NCI-H2196 (cell line): ENCODE measurements around the gene TMEM200B.
A peak's percentile ranks its signal among the peaks of the same experiment; 100 is the strongest.
"Not testable (repeated sequence)": the region's sequence is repeated elsewhere in the genome, so short reads cannot be mapped to it uniquely, and the experiment has no call there.

Experiments
- DNase-seq: peaks from one replicate; lab custom pipeline; 2025; ENCODE audit not compliant: unreplicated experiment; lab: John Stamatoyannopoulos, UW

TMEM200B gene

GRCh38 chr1:29123887-29124365 is at the start of gene TMEM200B:
TSS of gene TMEM200B (minus strand) at chr1:29123903. CDS start at chr1:29121828, 2,075 bp downstream.
- no peak for DNase-seq

- no peak for DNase-seq
Measured at GRCh38 chr1:29172415-29172939, 48.8 kb upstream of the TMEM200B start.

- no peak for DNase-seq
Measured at GRCh38 chr1:29171521-29171920, 47.8 kb upstream of the TMEM200B start.

DNA sequence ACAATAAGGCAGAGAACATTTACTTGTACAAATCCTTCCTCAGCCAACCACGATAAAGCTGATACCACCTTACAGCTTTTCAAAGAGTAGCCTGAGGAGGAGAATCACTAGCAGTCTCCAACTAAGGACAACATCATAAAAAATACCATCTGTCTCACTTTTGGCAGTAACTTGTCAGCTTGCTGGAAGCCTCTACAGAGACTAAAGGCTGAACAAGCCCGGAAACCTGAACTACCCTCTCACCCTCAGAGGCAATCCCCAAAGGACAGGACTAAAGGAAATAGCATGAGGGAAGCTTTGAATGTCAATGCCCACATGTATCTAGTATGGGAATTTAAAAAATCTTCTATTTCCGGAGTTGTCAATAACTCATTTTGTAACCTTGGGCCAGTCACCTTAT is 47.4 kb upstream of the TMEM200B start:
- peak; percentile 9 for DNase-seq

- no peak for DNase-seq
Measured at GRCh38 chr1:29169976-29170375, 46.3 kb upstream of the TMEM200B start.

DNA sequence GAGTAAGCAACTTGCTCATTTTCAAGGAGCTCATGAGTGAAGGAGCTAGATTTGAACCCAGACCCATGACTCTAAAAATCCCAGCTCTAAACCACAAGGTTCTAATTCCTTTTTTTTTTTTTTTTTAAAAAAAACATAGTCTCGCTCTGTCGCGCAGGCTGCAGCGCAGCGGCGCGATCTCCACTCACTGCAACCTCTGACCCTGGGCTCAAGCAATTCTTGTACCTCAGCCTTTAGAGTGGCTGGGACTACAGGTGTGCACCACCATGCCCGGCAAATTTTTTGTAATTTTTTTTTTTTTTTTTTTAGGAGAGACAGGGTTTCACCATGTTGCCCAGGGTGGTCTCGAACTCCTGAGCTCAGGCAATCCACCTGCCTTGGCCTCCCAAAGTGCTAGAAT is 44.2 kb upstream of the TMEM200B start:
- no peak for DNase-seq

DNA sequence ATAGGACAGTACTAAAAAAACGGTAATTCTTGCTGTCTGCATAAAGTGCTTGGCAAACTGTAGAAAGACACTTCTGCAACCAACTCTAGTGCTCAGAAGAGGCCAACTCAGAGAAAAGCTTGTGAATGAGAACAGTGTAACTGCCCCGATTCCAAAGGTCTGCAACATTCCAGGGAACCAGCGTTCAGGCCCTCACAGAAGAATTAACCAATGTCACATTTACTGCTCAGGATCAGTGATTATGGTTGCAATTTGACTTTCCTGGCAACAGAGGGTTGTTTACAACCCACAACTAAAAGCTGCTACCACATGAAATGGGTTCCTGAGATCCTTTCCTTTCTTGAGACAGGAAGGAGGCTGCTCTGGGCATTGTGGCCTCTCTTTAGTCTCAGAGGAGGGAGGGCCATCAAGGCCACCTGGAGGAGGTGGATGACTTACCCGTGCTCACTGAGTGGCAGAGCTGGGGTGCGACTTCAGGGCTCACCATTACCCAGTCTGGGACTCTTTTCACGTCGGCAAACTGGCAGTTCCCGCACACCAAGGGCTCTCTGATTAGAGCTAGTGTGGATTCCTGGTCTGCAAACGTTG is 42.7 kb upstream of the TMEM200B start:
- no peak for DNase-seq

GRCh38 chr1:29164588-29164987 is 40.9 kb upstream of the TMEM200B start:
- DNase-seq = no peak

DNA sequence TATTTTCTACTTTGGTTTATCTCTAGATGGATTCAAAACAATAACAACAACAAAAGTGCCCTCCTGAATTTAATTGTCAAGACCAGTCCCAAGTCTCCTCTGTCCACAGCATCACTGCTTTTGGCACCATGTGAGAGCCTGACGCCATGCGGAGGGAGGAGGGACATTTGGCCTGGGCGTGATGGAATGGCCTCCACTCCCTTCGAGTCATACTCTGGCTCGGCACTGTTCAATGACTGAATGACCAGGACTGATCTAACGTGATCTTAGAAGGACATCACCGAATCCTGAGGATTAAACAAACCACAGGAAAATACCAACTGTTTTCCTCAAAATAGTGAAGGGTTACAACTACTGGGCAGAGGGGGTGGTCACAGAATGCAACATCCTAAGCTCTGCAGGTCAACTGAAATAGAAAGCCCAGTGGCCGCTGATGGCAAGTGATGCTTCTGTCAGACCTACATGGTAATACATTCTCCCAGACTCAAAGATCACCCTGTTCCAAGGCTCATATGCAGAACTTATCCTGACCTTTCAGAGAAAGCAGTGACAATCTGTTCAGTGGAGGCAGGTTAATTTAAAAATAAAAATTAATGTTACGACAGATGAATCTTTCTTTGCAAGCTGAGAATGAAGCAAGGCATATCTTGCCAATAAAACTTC is 38.9 kb upstream of the TMEM200B start:
- no peak for DNase-seq

DNA sequence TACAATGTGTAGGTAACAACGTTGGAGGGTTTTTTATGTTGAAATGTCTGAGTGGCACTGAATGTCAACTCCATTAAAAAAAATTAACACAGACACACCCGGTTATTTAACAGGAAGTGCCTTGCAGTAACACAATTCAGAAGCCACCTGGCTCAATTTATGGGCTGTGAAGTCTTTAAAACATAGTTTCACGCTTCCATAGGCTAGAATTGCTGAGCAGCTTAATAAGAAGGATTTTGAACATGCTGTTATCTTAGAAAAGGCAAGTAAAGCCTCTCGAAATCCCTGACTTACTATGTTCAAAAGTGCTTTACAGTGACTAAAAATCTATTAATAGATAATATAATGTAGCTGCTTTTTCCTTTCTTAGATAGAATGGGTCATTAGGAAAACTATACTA is 38.3 kb upstream of the TMEM200B start:
- DNase-seq = no peak

DNA sequence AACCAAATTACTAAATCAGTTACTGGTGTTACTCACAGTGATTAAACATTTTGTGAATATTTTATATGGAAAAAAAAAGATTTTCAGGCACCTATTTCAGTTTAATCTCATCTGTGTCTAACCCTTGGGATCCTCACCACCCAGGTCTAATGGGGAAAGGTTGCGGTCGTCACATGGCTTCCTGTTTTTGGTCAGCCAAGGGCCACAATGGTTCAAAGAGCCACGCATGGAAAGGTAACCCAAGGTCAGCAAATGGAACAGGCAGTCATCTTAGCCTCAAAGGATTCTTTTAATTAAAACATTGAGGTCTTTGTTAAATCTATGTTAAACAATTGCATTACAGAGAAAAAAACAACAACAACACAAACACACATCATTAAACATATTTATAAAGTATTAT is 36.1 kb upstream of the TMEM200B start:
- DNase-seq = no peak

GRCh38 chr1:29157269-29157601 is 33.5 kb upstream of the TMEM200B start:
- DNase-seq = no peak

DNA sequence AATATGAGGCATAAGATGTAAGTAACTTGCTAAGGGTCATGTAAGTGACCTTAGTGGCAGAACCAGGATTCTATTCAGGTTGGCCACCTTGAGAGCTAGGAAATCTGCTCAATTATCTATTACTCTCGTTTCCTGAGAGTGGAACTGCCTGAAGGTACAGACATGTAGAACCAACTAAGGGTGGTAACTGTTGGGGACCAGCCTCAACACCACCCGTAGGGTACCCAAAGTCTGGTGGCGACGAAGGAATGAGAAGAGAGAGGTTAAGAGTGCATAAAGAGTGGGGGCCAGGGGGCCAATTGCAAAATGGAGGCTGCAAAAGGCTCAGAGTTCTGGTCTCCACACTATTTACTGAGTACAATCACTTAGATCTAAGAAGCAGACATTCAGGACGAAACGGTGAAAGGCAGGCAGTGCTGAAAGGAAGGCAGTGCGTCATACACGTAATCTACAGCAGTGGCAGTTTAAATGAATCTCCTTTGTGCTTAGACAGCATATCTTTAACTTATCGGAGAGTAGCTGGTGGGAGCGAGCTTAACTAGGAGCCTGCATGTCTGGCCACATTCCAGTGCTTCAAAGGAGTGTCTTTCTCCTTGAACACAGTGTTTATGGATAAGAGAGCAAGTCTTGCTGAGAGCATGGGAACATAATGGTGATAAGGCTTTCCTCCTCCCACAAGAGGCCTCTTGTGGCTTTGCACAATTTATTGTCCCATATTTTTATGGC is 33.0 kb upstream of the TMEM200B start:
- no peak for DNase-seq

DNA sequence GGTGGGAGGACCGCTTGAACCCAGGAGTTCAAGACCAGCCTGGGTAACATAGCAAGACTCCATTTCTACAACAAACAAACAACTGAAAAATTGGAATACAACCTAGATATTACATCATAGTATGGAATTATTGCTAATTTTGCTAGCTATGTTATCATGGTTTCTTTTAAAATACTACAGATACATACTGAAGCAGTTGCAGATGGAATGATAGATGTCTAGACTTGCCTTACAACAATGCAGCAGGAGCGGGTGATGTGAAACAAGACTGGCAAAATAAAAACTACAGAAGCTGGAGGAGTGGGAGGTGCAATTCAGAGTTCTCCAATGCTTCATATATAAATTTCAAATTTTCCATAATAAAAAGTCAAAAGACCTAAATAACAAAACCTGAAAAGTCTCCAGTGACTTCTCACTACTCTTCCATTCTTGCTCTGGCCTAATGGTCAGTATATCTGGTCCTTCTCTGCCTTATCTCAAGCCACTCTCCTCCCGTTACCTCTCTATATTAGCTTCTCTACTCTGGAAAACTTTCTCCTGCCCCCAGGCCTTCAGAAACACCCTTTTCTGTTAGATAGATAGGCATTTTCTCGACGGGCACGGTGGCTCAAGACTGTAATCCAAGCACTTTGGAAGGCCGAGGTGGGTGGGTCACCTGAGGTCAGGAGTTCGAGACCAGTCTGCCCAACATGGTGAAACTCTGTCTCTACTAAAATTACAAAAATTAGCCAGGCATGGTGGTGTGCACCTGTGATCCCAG is 28.5 kb upstream of the TMEM200B start:
- DNase-seq = no peak

GRCh38 chr1:29150346-29150745 is 26.6 kb upstream of the TMEM200B start:
- not testable (repeated sequence) for DNase-seq

- DNase-seq = no peak
Measured at GRCh38 chr1:29148656-29149491, 25.2 kb upstream of the TMEM200B start.

DNA sequence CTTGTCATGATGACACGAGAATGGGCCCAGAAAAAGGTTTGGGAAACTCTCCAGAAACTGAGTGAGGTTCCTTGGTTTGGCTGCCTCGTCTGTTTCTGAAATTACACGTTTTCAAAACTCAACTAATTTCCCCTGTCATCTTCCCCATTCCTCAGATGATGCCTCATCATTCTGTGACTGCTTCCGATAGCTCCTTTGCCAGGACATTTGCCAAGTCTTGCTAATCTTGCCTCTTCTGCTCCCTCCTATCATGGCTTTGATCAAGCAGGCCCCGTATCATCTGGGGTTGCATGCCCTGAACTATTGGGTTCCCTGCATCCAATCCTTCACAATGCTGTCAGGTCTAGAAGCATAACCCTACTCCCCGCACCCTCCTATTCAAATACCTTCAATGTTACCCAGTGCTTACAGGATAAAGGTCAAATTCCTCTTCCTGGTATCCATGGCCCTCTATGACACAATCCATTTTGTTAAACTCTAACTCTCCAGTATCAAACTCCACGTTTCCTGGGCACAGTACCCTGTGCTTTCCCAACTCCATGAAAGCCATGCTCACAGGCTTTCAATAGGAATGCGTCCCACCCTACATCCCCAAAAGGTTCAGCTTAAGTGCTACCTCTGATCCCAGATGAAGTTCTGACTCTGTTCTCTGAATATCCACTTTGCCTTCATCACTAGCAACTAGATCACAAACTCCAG is 22.2 kb upstream of the TMEM200B start:
- DNase-seq = no peak

GRCh38 chr1:29144178-29144577 is 20.5 kb upstream of the TMEM200B start:
- DNase-seq = no peak

DNA sequence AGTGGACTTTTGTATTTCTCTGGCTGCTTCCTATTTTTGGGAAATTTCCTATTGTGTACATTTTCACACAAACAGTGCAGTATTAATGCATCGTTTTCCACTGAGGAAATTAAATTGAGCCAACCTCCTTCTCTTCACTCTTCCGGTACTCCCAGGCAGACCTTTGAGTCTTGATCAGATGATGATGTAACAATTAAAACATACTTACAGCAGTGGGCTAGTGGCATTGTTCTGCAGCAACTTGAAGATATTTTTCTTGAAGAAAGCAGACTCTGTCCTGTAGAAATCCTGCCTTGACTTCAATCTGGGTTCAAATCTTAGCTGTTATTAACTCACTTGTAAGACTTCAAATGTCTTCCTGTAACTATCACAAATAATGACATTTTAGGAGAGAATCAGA is 19.0 kb upstream of the TMEM200B start:
- DNase-seq = no peak

DNA sequence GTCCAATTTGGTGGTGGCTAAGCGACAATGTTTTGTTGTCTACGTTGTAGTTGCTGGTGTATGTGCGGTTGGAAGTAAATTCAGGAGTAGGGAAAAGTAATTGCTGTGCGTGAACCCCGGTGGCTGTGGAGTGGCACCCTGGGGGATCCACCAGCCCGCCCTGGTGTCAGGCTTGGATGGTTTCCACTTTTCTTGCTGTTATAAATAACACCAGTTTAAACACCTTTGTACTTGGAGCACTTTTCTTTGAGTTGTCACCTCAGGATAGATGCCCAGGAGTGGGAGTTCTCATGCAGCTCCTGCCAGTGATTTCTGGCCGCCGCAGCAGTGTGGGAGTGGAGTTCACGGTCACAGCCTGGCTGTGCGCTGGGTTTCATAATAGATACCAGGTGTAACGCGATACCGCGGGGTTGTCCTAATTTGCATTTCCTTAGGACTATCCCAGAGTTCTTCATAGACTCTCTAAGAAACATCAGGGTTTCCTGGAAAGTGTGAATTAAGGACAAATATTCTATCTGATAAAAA is 12.8 kb upstream of the TMEM200B start:
- DNase-seq = no peak
